PC-9 (cell line): ENCODE results near the gene TPRN.

ENCODE experiments used
- EZH2 ChIP-seq: fragments of 200-600 bp; sonication (generic); IDR thresholded peaks from 2 replicates; pipeline ENCODE4 v1.8.0; 2017; ENCODE audit warnings: antibody characterized with exemption, low read depth
- TF ChIP-seq, protein P1 (sequence below): fragments of 200-600 bp; sonication (generic); conservative IDR thresholded peaks from 2 replicates; pipeline ENCODE4 v1.6.1; 2017; ENCODE audit warnings: mixed run types, antibody characterized with exemption, mild to moderate bottlenecking, moderate library complexity

DNA sequence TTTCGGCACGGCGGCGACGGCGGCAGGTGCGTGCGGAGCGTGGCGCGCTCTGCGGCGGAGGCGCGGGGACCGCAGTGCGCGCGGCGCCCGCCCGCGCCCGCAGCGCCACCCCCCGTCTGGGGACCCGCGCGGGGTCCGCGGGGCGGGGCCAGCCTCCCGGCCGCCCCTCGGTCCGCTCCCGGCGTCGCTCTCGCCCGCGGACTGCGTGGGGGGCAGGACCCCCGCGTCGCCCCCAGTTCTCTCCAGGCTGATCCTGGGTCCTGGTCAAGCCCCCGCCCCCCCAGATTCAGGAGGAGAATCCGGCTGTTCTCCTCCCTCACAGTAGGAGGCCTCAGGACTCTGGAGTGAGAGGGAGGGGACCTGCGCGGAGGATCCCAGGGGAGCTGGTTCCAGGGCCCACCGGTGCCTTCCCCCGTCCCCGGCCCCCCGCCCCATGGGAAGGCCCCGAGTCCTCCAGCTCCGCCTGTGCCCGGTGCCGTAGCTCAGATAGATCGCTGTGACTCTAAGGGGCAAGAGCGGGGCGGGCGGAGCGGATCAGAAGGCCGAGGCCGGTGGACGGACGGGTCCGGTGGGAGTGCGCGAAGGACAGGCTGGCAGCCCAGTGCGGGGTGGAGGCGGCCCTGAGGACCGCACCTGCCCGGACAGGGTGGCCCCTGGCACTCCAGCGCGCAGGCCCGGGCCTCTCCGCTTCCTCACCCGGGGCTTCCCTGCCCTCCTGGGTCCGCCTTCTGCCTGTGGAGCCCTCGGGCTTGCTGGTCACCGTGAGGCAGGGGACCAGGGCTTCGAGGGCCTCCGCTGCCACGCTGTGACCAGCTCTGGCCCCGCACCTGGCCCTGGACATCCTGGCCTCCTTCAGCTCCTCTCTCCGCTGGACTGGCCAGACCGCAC, 21.9 kb upstream of the TPRN start, which contains the start of gene RNF208:
- TF ChIP-seq, protein P1, sequence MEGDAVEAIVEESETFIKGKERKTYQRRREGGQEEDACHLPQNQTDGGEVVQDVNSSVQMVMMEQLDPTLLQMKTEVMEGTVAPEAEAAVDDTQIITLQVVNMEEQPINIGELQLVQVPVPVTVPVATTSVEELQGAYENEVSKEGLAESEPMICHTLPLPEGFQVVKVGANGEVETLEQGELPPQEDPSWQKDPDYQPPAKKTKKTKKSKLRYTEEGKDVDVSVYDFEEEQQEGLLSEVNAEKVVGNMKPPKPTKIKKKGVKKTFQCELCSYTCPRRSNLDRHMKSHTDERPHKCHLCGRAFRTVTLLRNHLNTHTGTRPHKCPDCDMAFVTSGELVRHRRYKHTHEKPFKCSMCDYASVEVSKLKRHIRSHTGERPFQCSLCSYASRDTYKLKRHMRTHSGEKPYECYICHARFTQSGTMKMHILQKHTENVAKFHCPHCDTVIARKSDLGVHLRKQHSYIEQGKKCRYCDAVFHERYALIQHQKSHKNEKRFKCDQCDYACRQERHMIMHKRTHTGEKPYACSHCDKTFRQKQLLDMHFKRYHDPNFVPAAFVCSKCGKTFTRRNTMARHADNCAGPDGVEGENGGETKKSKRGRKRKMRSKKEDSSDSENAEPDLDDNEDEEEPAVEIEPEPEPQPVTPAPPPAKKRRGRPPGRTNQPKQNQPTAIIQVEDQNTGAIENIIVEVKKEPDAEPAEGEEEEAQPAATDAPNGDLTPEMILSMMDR, result no peak
- TF ChIP-seq EZH2, result no peak
